ENCODE data around the gene HMCN1. TPM values are rescaled to one million over a fixed set of nuclear protein-coding genes. Genes with fewer than 3 reads are reported as not detected.

HMCN1 gene
- total and polyA plus RNA-seq, 4 donors, result 1.5 to 6.8 (median 3.5) TPM

- no peak for TF ChIP-seq ZBTB33 (IDR thresholded peaks at IDR 0.05)
Measured at GRCh38 chr1:185789501-185790193, 55.5 kb downstream of the HMCN1 start (continued).

- no peaks in the 10 kb centered on the region for H3K9me3 ChIP-seq (ENCODE audit: control insufficient read depth in 4 of 4, low read length in 3 of 4)
- WGBS, result 34% methylated on average over 2 of the region's 2 CpGs
- H3K36me3 ChIP-seq (ENCODE audit: control insufficient read depth in 4 of 4, insufficient read depth in 3 of 4, low read depth in 1 of 4, low read length in 3 of 4), result no peaks in the 10 kb centered on the region
- TF ChIP-seq NR2F2 (IDR thresholded peaks at IDR 0.05) (peak; percentile 18), YY1 (IDR thresholded peaks at IDR 0.05) (no peak)
- no peaks in the 10 kb centered on the region for H3K27me3 ChIP-seq (ENCODE audit: control insufficient read depth in 4 of 4, insufficient read depth in 4 of 4, low read length in 3 of 4)
- DNase-seq (ENCODE audit: low spot score), result no peak
- H3K27ac ChIP-seq (ENCODE audit: low read depth in 1 of 2, low read length in 2 of 2), result no peak overlapping the region
- H3K9ac ChIP-seq (ENCODE audit: low read depth in 1 of 2, low read length in 2 of 2), result no peak overlapping the region
- peaks cover 0 to 3% (median 0%) of the 10 kb centered on the region in 4 donors for H3K4me1 ChIP-seq (ENCODE audit: control insufficient read depth in 4 of 4, insufficient read depth in 4 of 4, low read length in 3 of 4)
- H3K4me3 ChIP-seq (ENCODE audit: low read depth in 1 of 3, low read length in 3 of 3), result no peak overlapping the region
Measured at GRCh38 chr1:185790194-185790735, 56.1 kb downstream of the HMCN1 start.

- TF ChIP-seq REST (IDR thresholded peaks at IDR 0.05), result no peak
- no peak for TF ChIP-seq FOXA2 (IDR thresholded peaks at IDR 0.05)
- TF ChIP-seq ATF3 (IDR thresholded peaks at IDR 0.05), result no peak
- TF ChIP-seq MAX (IDR thresholded peaks at IDR 0.05), result no peak
- TF ChIP-seq EGR1 (IDR thresholded peaks at IDR 0.05; ENCODE audit: low read depth in 2 of 2), result no peak
- TF ChIP-seq GABPA (IDR thresholded peaks at IDR 0.05 in 1 of 2, conservative IDR thresholded peaks at IDR 0.05 in 1 of 2), result no peak
- TF ChIP-seq JUND (IDR thresholded peaks at IDR 0.05), result no peak
- TF ChIP-seq HNF4G (IDR thresholded peaks at IDR 0.05), result no peak
- TF ChIP-seq CTCF (IDR thresholded peaks at IDR 0.05; ENCODE audit: low read depth, low read length, missing input control), result no peak
- no peak for TF ChIP-seq RXRA (IDR thresholded peaks at IDR 0.05)
- TF ChIP-seq RAD21 (IDR thresholded peaks at IDR 0.05), result no peak
- no peak for TF ChIP-seq YY1 (IDR thresholded peaks at IDR 0.05)
- no peak for TF ChIP-seq NR2F2 (IDR thresholded peaks at IDR 0.05)
- no peak for TF ChIP-seq TAF1 (conservative IDR thresholded peaks at IDR 0.05)
- no peak for TF ChIP-seq ZBTB33 (IDR thresholded peaks at IDR 0.05)
- no peak for TF ChIP-seq HNF4A (conservative IDR thresholded peaks at IDR 0.05)
- no peak for TF ChIP-seq SP1 (IDR thresholded peaks at IDR 0.05)
- TF ChIP-seq FOXA1 (IDR thresholded peaks at IDR 0.05), result no peak
- WGBS, result 84% methylated on average over 1 of the region's 1 CpG
- Histone ChIP-seq H3K27ac (ENCODE audit: low read depth in 1 of 2, low read length in 2 of 2) (no peak overlapping the region), H3K4me3 (ENCODE audit: low read depth in 1 of 3, low read length in 3 of 3) (no peak overlapping the region), H3K9ac (ENCODE audit: low read depth in 1 of 2, low read length in 2 of 2) (no peak overlapping the region), H3K9me3 (ENCODE audit: control insufficient read depth in 4 of 4, low read length in 3 of 4) (no peaks in the 10 kb centered on the region), H3K4me1 (ENCODE audit: control insufficient read depth in 4 of 4, insufficient read depth in 4 of 4, low read length in 3 of 4) (peaks cover 0 to 3% (median 0%) of the 10 kb centered on the region in 4 donors), H3K36me3 (ENCODE audit: control insufficient read depth in 4 of 4, insufficient read depth in 3 of 4, low read depth in 1 of 4, low read length in 3 of 4) (no peaks in the 10 kb centered on the region), H3K27me3 (ENCODE audit: control insufficient read depth in 4 of 4, insufficient read depth in 4 of 4, low read length in 3 of 4) (no peaks in the 10 kb centered on the region)
- no peak for DNase-seq (ENCODE audit: low spot score)
Measured at GRCh38 chr1:185792040-185792439, 57.8 kb downstream of the HMCN1 start.

Measured in liver (tissue), 9 donors.